HG02610 (cell line): ENCODE results near the gene SLC17A5.
"Not testable (repeated sequence)": the region's sequence is repeated elsewhere in the genome, so short reads cannot be mapped to it uniquely, and the experiment has no call there.

Source experiments
- ATAC-seq: cut with Tn5 transposase; IDR thresholded peaks from one replicate; pipeline ENCODE4 v1.9.1; 2021; ENCODE audit warnings: mild to moderate bottlenecking, moderate library complexity; ENCODE audit not compliant: unreplicated experiment

SLC17A5 gene

DNA sequence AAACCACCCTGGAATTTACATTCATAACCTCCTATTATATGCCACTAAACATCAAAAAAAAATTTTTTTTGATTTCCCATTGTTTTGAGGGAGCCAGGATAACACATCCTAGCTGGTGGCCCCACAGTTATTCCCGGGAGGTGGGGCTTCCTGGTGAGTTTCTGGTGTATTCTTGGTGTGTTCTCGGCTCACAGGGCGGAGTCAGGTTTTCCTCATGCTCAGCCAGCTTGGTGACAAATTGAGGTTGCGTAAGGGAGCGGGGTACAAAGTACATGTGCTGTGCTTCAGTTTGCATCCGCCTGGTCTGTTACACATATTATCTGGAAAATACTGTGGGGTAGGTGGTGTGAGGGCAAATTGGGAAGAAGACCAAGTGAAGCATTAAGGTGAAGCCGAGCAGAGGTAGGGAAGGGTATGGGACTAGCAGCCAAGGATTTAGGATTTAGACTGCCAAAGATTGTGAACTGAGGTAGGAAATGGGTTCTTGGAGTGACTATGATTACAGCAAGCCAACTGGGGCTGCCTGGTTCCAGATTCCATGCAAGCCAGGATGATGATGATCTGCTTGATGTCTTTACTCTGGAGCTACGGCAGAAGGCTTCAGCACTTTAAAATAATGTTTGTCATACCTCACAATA, 86.7 kb downstream of the SLC17A5 start:
- ATAC-seq: no peak

GRCh38 chr6:73566486-73566871, 87.3 kb downstream of the SLC17A5 start:
- not testable (repeated sequence) for ATAC-seq

- no peak for ATAC-seq
Measured at GRCh38 chr6:73565767-73566485, 87.9 kb downstream of the SLC17A5 start.

DNA sequence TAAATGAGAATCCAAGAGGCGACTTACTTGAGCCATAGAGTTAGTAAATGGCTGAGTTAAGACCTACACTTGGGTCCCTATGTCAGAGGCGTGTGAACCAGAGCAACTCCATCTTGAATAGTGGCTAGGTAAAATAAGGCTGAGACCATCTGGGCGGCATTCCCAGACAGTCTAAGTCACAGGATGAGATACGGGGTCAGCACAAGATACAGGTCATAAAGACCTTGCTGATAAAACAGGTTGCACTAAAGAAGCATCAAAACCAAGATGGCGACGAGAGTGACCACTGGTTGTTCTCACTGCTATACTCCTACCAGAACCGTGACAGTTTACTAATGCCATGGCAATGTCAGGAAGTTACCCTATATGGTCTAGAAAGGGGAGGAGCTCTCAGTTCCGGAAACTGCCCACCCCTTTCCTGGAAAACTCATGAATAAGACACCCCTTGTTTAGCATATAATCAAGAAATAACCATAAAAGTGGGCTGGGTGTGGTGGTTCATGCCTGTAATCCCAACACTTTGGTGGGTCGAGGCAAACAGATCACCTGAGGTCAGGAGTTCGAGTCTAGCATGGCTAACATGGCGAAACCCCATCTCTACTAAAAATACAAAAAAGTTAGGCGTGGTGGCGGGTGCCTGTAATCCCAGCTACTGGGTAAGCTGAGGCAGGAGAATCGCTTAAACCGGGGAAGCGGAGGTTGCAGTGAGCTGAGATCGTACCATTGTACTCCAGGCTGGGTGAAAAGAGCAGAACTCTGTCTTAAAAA, 89.0 kb downstream of the SLC17A5 start:
- ATAC-seq: no peak

GRCh38 chr6:73562558-73562957, 91.2 kb downstream of the SLC17A5 start:
- ATAC-seq: no peak

DNA sequence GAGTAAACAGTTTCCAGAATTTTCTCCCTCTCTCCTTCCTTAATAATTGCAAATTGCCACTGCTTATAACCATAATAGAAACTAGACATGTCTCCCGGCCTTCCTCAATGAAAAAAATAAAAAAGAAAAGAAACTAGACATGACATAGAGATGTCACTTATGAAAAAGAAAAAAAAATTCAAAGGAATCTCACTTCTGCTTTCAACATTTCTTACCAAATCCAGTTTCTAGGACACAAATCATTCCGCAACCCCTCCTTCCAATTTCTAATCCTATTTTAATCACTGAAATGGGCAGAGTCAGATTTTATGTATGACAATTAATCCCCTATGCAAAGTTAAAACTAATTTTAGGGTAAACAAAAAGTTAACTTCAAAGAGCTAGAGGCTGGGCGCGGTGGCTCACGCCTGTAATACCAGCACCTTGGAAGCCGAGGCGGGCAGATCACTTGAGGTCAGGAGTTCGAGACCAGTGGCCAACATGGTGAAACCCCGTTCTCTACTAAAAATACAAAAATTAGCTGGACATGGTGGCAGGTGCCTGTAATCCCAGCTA, 92.9 kb downstream of the SLC17A5 start:
- ATAC-seq: peak; percentile 47

GRCh38 chr6:73560182-73560732, 93.5 kb downstream of the SLC17A5 start:
- peak; percentile 57 for ATAC-seq

GRCh38 chr6:73559399-73559794, 94.4 kb downstream of the SLC17A5 start:
- ATAC-seq: not testable (repeated sequence)

- peak; percentile 24 for ATAC-seq
Measured at GRCh38 chr6:73558624-73559398, 95.0 kb downstream of the SLC17A5 start.

DNA sequence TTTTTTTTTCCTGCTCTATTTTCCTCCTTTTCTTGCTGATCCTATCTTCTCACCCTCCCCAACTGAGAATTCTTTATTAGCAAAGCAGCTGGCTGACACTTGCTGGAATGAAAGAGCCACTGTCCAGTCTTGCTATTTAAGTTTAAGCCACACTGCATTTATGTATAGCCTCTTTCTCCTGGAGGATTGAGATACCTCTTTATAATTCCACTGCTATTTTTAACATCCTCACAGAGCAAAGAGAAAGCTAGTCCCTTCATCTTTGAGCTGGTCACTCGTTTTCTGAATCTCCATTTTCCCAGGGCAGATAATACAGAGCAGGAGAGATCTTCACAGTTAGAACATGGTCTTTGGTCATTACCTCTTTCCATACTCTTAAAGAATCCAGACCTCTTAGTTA, 97.0 kb downstream of the SLC17A5 start:
- no peak for ATAC-seq

DNA sequence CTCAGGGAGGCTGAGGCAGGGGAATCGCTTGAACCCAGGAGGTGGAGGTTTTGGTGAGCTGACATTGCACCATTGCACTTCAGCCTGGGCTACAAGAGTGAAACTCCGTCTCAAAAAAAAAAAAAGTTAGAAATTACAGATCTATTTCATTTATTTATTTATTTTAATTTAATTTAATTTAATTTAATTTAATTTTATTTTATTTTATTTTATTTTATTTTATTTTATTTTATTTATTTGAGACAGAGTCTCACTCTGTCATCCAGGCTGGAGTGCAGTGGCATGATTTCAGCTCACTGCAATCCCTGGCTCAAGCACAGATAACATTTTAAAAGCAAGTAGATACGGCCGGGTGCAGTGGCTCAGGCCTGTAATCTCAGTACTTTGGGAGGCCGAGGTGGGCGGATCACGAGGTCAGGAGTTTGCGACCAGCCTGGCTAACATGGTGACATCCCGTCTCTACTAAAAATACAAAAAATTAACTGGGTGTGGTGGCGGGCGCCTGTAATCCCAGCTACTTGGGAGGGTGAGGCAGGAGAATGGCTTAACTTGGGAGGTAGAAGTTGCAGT, 98.3 kb downstream of the SLC17A5 start:
- not testable (repeated sequence) for ATAC-seq

GRCh38 chr6:73551115-73551514, 102.7 kb downstream of the SLC17A5 start:
- not testable (repeated sequence) for ATAC-seq

GRCh38 chr6:73548458-73549446, 105.0 kb downstream of the SLC17A5 start:
- ATAC-seq: no peak

GRCh38 chr6:73547036-73547435, 106.8 kb downstream of the SLC17A5 start:
- no peak for ATAC-seq
